Measurements from ENCODE around the gene PTPN3. TPM values are rescaled to one million over a fixed set of nuclear protein-coding genes. Genes with fewer than 3 reads are reported as not detected.
"Not testable (repeated sequence)": the region's sequence is repeated elsewhere in the genome, so short reads cannot be mapped to it uniquely, and the experiment has no call there.

PTPN3 gene
- total RNA-seq, 2 experiments from 2014 or later: 0.02 to 0.27 TPM

- no peak overlapping the region for H3K27ac Mint-ChIP-seq
- H3K4me1 Mint-ChIP-seq (ENCODE audit: low read depth): no peaks in the 10 kb centered on the region
- DNase-seq: no peak
- H3K4me3 Mint-ChIP-seq: no peak overlapping the region
- H3K36me3 Mint-ChIP-seq (ENCODE audit: low read depth): no peaks in the 10 kb centered on the region
- H3K9me3 Mint-ChIP-seq: no peaks in the 10 kb centered on the region
- CTCF ChIA-PET: interaction anchor here (0.7 kb wide), 1 partner anchor 105 kb away, joined by 3 read pairs; no protein-coding TSS in a partner anchor
- intact Hi-C loops (cut with micrococcal nuclease): no loop called here
- H3K27me3 Mint-ChIP-seq (ENCODE audit: low read depth): peaks cover 10% of the 10 kb centered on the region
Observed at GRCh38 chr9:109519366-109519765, 21.3 kb upstream of the PTPN3 start.

GRCh38 chr9:109518621-109519335 lies 20.7 kb upstream of the PTPN3 start:
- intact Hi-C loops (cut with micrococcal nuclease): no loop called here
- Mint-ChIP-seq H3K9me3 (no peaks in the 10 kb centered on the region), H3K36me3 (ENCODE audit: low read depth) (no peaks in the 10 kb centered on the region), H3K4me3 (no peak overlapping the region), H3K4me1 (ENCODE audit: low read depth) (no peaks in the 10 kb centered on the region), H3K27ac (no peak overlapping the region), H3K27me3 (ENCODE audit: low read depth) (peaks cover 10% of the 10 kb centered on the region)
- DNase-seq: no peak
- CTCF ChIA-PET: no interaction called here

GRCh38 chr9:109517901-109518377 lies 19.8 kb upstream of the PTPN3 start:
- CTCF ChIA-PET: interaction anchor here (1.5 kb wide), 1 partner anchor 48 kb away, joined by 4 read pairs; no protein-coding TSS in a partner anchor
- DNase-seq: no peak
- Mint-ChIP-seq H3K9me3 (no peaks in the 10 kb centered on the region), H3K4me1 (ENCODE audit: low read depth) (no peaks in the 10 kb centered on the region), H3K27me3 (ENCODE audit: low read depth) (peaks cover 10% of the 10 kb centered on the region), H3K4me3 (no peak overlapping the region), H3K27ac (no peak overlapping the region), H3K36me3 (ENCODE audit: low read depth) (no peaks in the 10 kb centered on the region)
- intact Hi-C loops (cut with micrococcal nuclease): no loop called here

DNA sequence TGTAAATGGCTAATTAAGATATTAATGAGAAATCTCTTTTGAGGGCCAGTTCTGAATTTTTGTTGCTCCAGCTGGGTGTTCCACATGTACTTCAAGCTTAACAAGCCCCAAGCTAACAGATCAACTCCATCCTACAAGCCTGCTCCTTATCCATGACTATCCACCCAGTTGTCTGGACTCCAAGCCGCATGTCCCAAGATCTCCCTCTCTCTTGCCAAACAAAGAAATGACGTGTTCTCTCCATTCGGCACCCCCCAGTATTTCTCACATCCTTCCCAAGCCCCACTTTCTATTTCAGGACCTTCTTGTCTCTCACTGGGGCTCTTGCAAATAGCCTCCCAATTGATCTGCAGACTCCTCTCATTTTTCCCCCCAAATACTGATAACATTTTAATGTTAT lies 15.8 kb upstream of the PTPN3 start:
- Mint-ChIP-seq H3K9me3 (no peaks in the 10 kb centered on the region), H3K4me3 (no peak overlapping the region), H3K4me1 (ENCODE audit: low read depth) (no peaks in the 10 kb centered on the region), H3K27me3 (ENCODE audit: low read depth) (peaks cover 9% of the 10 kb centered on the region), H3K36me3 (ENCODE audit: low read depth) (no peaks in the 10 kb centered on the region), H3K27ac (no peak overlapping the region)
- CTCF ChIA-PET: interaction anchor here (0.7 kb wide), 1 partner anchor 304 kb away, joined by 3 read pairs; no protein-coding TSS in a partner anchor
- DNase-seq: no peak
- intact Hi-C loops (cut with micrococcal nuclease): no loop called here

DNA sequence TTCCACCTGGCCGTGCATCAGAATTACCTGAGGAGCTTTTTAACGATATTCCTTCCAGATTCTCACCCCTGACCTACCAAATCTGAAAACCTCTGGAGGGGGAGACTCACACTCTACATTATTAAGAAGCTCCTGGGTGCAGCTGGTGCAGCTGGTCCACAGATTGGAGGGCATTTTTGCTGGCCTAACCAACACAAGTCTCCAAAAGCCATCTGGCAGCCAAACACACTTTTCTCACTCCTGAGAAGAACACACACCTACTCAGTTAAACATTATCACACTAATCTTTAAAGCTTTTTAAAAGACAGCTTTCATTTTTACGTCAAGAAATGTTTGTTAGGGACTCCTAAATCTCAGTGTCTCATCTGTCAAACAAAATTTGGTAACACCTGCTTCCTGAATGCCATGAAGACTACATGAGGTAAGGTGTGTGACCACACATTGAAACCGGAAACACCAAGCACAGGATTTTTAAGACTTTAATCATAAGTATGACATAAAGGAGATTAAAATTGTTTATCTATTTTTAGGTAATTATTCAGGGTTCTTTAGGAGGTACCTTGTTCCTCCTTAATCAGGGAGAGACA lies 14.2 kb upstream of the PTPN3 start:
- Mint-ChIP-seq H3K4me3 (no peak overlapping the region), H3K27ac (no peak overlapping the region), H3K9me3 (no peaks in the 10 kb centered on the region), H3K36me3 (ENCODE audit: low read depth) (no peaks in the 10 kb centered on the region), H3K4me1 (ENCODE audit: low read depth) (no peaks in the 10 kb centered on the region), H3K27me3 (ENCODE audit: low read depth) (peaks cover 20% of the 10 kb centered on the region)
- no peak for DNase-seq
- intact Hi-C loops (cut with micrococcal nuclease): no loop called here
- CTCF ChIA-PET: interaction anchor here (0.6 kb wide), 1 partner anchor 93 kb away, joined by 4 read pairs; no protein-coding TSS in a partner anchor

- H3K9me3 Mint-ChIP-seq: no peaks in the 10 kb centered on the region
- H3K36me3 Mint-ChIP-seq (ENCODE audit: low read depth): no peaks in the 10 kb centered on the region
- H3K27me3 Mint-ChIP-seq (ENCODE audit: low read depth): peaks cover 21% of the 10 kb centered on the region
- H3K27ac Mint-ChIP-seq: no peak overlapping the region
- no peak for DNase-seq
- H3K4me1 Mint-ChIP-seq (ENCODE audit: low read depth): no peaks in the 10 kb centered on the region
- CTCF ChIA-PET: no interaction called here
- H3K4me3 Mint-ChIP-seq: no peak overlapping the region
- intact Hi-C loops (cut with micrococcal nuclease): no loop called here
Observed at GRCh38 chr9:109510506-109510905, 12.4 kb upstream of the PTPN3 start.

- H3K4me3 Mint-ChIP-seq; H3K36me3 Mint-ChIP-seq (ENCODE audit: low read depth); intact Hi-C loops (cut with micrococcal nuclease); CTCF ChIA-PET; DNase-seq; H3K27ac Mint-ChIP-seq; H3K4me1 Mint-ChIP-seq (ENCODE audit: low read depth); H3K9me3 Mint-ChIP-seq: not testable (repeated sequence)
- H3K27me3 Mint-ChIP-seq (ENCODE audit: low read depth): peaks cover 21% of the 10 kb centered on the region
Observed at GRCh38 chr9:109510042-109510441, 11.9 kb upstream of the PTPN3 start.

GRCh38 chr9:109509611-109510010 lies 11.5 kb upstream of the PTPN3 start:
- intact Hi-C loops (cut with micrococcal nuclease): no loop called here
- H3K27ac Mint-ChIP-seq: no peak overlapping the region
- no peaks in the 10 kb centered on the region for H3K9me3 Mint-ChIP-seq
- H3K4me1 Mint-ChIP-seq (ENCODE audit: low read depth): no peaks in the 10 kb centered on the region
- no peak for DNase-seq
- peaks cover 21% of the 10 kb centered on the region for H3K27me3 Mint-ChIP-seq (ENCODE audit: low read depth)
- H3K36me3 Mint-ChIP-seq (ENCODE audit: low read depth): no peaks in the 10 kb centered on the region
- no peak overlapping the region for H3K4me3 Mint-ChIP-seq
- CTCF ChIA-PET: no interaction called here

- no peaks in the 10 kb centered on the region for H3K36me3 Mint-ChIP-seq (ENCODE audit: low read depth)
- intact Hi-C loops (cut with micrococcal nuclease): no loop called here
- H3K4me3 Mint-ChIP-seq: no peak overlapping the region
- H3K27ac Mint-ChIP-seq: no peak overlapping the region
- no peaks in the 10 kb centered on the region for H3K4me1 Mint-ChIP-seq (ENCODE audit: low read depth)
- CTCF ChIA-PET: no interaction called here
- H3K27me3 Mint-ChIP-seq (ENCODE audit: low read depth): peaks cover 23% of the 10 kb centered on the region
- no peak for DNase-seq
- H3K9me3 Mint-ChIP-seq: no peaks in the 10 kb centered on the region
Observed at GRCh38 chr9:109507421-109507838, 9.3 kb upstream of the PTPN3 start.

DNA sequence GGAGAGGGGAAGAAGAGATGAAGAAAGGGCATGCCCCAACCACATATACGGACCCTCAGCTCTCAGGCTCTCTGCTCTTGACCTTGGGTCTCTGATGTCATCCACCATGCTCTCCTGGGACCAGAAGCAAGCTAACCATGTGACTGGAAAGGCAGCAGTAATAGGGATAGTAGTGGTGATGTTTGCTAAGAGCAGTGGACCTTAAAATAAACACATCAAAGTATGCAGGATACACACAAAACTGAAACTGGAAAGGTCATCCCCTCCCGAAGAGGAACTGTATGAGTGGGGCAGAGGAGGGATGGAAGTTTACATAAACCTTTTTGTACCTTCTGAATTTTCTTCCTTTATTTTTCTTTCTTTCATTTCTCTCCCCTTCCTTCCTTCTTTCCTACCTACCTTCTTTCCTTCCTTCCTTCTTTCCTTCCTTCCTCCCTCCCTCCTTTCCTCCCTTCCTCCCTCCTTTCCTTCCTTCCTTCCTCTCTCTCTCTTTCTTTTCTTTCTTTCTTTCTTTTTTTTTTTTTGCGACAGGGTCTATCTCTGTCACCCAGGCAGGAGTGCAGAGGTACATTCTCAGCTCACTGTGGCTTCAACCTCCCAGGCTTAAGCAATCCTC lies 8.1 kb upstream of the PTPN3 start:
- H3K9me3 Mint-ChIP-seq: no peaks in the 10 kb centered on the region
- H3K27me3 Mint-ChIP-seq (ENCODE audit: low read depth): peaks cover 35% of the 10 kb centered on the region
- intact Hi-C loops (cut with micrococcal nuclease): no loop called here
- no peak for DNase-seq
- H3K4me1 Mint-ChIP-seq (ENCODE audit: low read depth): no peaks in the 10 kb centered on the region
- no peak overlapping the region for H3K27ac Mint-ChIP-seq
- no peak overlapping the region for H3K4me3 Mint-ChIP-seq
- CTCF ChIA-PET: no interaction called here
- H3K36me3 Mint-ChIP-seq (ENCODE audit: low read depth): no peaks in the 10 kb centered on the region

DNA sequence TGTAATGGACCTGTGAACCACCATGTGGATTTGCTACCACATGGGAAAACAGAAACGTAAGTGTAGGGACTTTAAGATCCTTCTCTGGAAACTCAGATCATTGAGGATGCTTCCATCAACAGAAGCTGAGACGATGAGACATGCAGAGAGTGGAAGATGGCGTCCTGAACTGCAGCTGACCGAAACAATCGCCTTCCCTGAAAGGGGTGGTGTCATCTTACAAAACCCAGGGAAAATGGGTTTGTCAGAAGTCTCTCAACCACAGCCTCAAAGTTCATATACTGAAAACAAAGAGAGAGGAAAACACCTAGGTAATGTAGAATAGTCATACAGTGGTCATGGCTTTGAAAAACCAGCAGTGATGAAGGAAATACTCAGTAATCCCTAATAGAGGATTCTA lies 6.6 kb upstream of the PTPN3 start:
- Mint-ChIP-seq H3K27ac (no peak overlapping the region), H3K9me3 (no peaks in the 10 kb centered on the region), H3K4me1 (ENCODE audit: low read depth) (no peaks in the 10 kb centered on the region), H3K27me3 (ENCODE audit: low read depth) (peaks cover 43% of the 10 kb centered on the region), H3K36me3 (ENCODE audit: low read depth) (no peaks in the 10 kb centered on the region), H3K4me3 (no peak overlapping the region)
- DNase-seq: no peak
- CTCF ChIA-PET: no interaction called here
- intact Hi-C loops (cut with micrococcal nuclease): no loop called here

- Mint-ChIP-seq H3K9me3 (no peaks in the 10 kb centered on the region), H3K27ac (no peak overlapping the region), H3K36me3 (ENCODE audit: low read depth) (no peaks in the 10 kb centered on the region), H3K4me3 (no peak overlapping the region), H3K27me3 (ENCODE audit: low read depth) (peaks cover 58% of the 10 kb centered on the region), H3K4me1 (ENCODE audit: low read depth) (peaks cover 10% of the 10 kb centered on the region)
- DNase-seq: no peak
- CTCF ChIA-PET: interaction anchor here (0.6 kb wide), 1 partner anchor 643 kb away, joined by 6 read pairs; no protein-coding TSS in a partner anchor
- intact Hi-C loops (cut with micrococcal nuclease): no loop called here
Observed at GRCh38 chr9:109500421-109500974, 2.4 kb upstream of the PTPN3 start.

Data from activated naive CD4-positive, alpha-beta T cell treated with anti-CD3 and anti-CD28 coated beads for 36 hours (primary cell).